MM.1S (cell line): Measurements from ENCODE around the gene NOD1.

ENCODE experiments used
- DNase-seq: peaks from one replicate; pipeline ENCODE4 v3.0.0-alpha.2; 2015
- H2AFZ ChIP-seq: fragments of 300-600 bp; sonication (generic); 2 replicates; pipeline ENCODE4 v1.6.0; 2016; ENCODE audit warnings: antibody characterized with exemption, low read length
- H3F3A ChIP-seq: fragments of 300-600 bp; sonication (generic); 2 replicates; pipeline ENCODE4 v1.6.1; 2016; ENCODE audit warnings: mild to moderate bottlenecking, antibody characterized with exemption, low read length, moderate library complexity, mixed read lengths; ENCODE audit not compliant: insufficient read depth
- H3K27ac ChIP-seq: fragments of 300-600 bp; sonication (generic); 2 replicates; pipeline ENCODE4 v1.5.1; 2016; ENCODE audit warnings: mild to moderate bottlenecking, low read length
- H3K27me3 ChIP-seq: fragments of 300-600 bp; sonication (generic); replicated peaks from 2 replicates; pipeline ENCODE4 v1.6.0; 2016; ENCODE audit warnings: low read length; ENCODE audit not compliant: insufficient read depth
- H3K36me3 ChIP-seq: fragments of 300-600 bp; sonication (generic); replicated peaks from 2 replicates; pipeline ENCODE4 v1.6.1; 2016; ENCODE audit warnings: mild to moderate bottlenecking, low read length, mixed read lengths; ENCODE audit not compliant: insufficient read depth
- H3K4me1 ChIP-seq: fragments of 300-600 bp; sonication (generic); 2 replicates; pipeline ENCODE4 v1.6.1; 2016; ENCODE audit warnings: low read length, mixed read lengths
- H3K4me2 ChIP-seq: fragments of 300-600 bp; sonication (generic); 2 replicates; pipeline ENCODE4 v1.6.0; 2016; ENCODE audit warnings: low read depth, low read length
- H3K4me3 ChIP-seq: fragments of 300-600 bp; sonication (generic); 2 replicates; pipeline ENCODE4 v1.5.1; 2016; ENCODE audit warnings: low read length, mixed read lengths
- H3K79me2 ChIP-seq: fragments of 300-600 bp; sonication (generic); 2 replicates; pipeline ENCODE4 v1.6.1; 2016; ENCODE audit warnings: mixed run types, low read length, mixed read lengths
- H3K9ac ChIP-seq: fragments of 300-600 bp; sonication (generic); 2 replicates; pipeline ENCODE4 v1.6.1; 2016; ENCODE audit warnings: low read length, mixed read lengths
- H3K9me2 ChIP-seq: fragments of 300-600 bp; sonication (generic); replicated peaks from 2 replicates; pipeline ENCODE4 v1.6.1; 2016; ENCODE audit warnings: mild to moderate bottlenecking, low read length, mixed read lengths; ENCODE audit not compliant: insufficient read depth
- H3K9me3 ChIP-seq: fragments of 300-600 bp; sonication (generic); replicated peaks from 2 replicates; pipeline ENCODE4 v1.6.1; 2016; ENCODE audit warnings: mild to moderate bottlenecking, low read length, mixed read lengths; ENCODE audit not compliant: insufficient read depth
- H4K20me1 ChIP-seq: fragments of 300-600 bp; sonication (generic); 2 replicates; pipeline ENCODE4 v1.6.1; 2016; ENCODE audit warnings: mild to moderate bottlenecking, low read length, moderate library complexity, mixed read lengths; ENCODE audit not compliant: insufficient read depth
- EZH2 ChIP-seq: fragments of 300-600 bp; sonication (generic); optimal IDR thresholded peaks from 2 replicates; pipeline ENCODE3; 2017; ENCODE audit warnings: low read depth, mild to moderate bottlenecking, antibody characterized with exemption, low read length, mixed read lengths
- EZH2phosphoT487 ChIP-seq: fragments of 300-600 bp; sonication (generic); IDR thresholded peaks from 2 replicates; pipeline ENCODE4 v1.6.1; 2018; ENCODE audit warnings: antibody characterized with exemption, low read length
- TF ChIP-seq, protein P1 (sequence below): fragments of 300-600 bp; sonication (generic); IDR thresholded peaks from 2 replicates; pipeline ENCODE4 v1.5.1; 2016; ENCODE audit warnings: antibody characterized with exemption, low read length, mixed read lengths

NOD1 gene

GRCh38 chr7:30430276-30430675 lies 48.3 kb downstream of the NOD1 start:
- Histone ChIP-seq H4K20me1 (no peaks in the 10 kb centered on the region), H3K4me3 (no peak overlapping the region), H3K27ac (no peak overlapping the region), H3K36me3 (no peaks in the 10 kb centered on the region), H3K9me2 (no peaks in the 10 kb centered on the region), H3K4me2 (peak overlapping the region; percentile 29; the same call in 1 of the 2 replicates), H3K4me1 (peaks cover 30% of the 10 kb centered on the region), H3K9ac (no peak overlapping the region), H2AFZ (no peak overlapping the region), H3K27me3 (no peaks in the 10 kb centered on the region), H3K9me3 (no peaks in the 10 kb centered on the region), H3K79me2 (no peaks in the 10 kb centered on the region), H3F3A (no peaks in the 10 kb centered on the region)
- no peak for DNase-seq
- TF ChIP-seq, protein P1, sequence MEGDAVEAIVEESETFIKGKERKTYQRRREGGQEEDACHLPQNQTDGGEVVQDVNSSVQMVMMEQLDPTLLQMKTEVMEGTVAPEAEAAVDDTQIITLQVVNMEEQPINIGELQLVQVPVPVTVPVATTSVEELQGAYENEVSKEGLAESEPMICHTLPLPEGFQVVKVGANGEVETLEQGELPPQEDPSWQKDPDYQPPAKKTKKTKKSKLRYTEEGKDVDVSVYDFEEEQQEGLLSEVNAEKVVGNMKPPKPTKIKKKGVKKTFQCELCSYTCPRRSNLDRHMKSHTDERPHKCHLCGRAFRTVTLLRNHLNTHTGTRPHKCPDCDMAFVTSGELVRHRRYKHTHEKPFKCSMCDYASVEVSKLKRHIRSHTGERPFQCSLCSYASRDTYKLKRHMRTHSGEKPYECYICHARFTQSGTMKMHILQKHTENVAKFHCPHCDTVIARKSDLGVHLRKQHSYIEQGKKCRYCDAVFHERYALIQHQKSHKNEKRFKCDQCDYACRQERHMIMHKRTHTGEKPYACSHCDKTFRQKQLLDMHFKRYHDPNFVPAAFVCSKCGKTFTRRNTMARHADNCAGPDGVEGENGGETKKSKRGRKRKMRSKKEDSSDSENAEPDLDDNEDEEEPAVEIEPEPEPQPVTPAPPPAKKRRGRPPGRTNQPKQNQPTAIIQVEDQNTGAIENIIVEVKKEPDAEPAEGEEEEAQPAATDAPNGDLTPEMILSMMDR: no peak
- no peak for TF ChIP-seq EZH2phosphoT487
- no peak for TF ChIP-seq EZH2

- no peak for DNase-seq
- Histone ChIP-seq H3F3A (no peaks in the 10 kb centered on the region), H3K27me3 (no peaks in the 10 kb centered on the region), H3K36me3 (no peaks in the 10 kb centered on the region), H3K4me1 (peaks cover 19% of the 10 kb centered on the region), H3K79me2 (no peaks in the 10 kb centered on the region), H2AFZ (no peak overlapping the region), H3K9me2 (no peaks in the 10 kb centered on the region), H3K9ac (no peak overlapping the region), H4K20me1 (no peaks in the 10 kb centered on the region), H3K9me3 (no peaks in the 10 kb centered on the region), H3K27ac (no peak overlapping the region), H3K4me3 (no peak overlapping the region), H3K4me2 (no peak overlapping the region)
- TF ChIP-seq, protein P1: no peak
- TF ChIP-seq EZH2phosphoT487 (no peak), EZH2 (no peak)
Measured at GRCh38 chr7:30429156-30429530, 49.4 kb downstream of the NOD1 start.

DNA sequence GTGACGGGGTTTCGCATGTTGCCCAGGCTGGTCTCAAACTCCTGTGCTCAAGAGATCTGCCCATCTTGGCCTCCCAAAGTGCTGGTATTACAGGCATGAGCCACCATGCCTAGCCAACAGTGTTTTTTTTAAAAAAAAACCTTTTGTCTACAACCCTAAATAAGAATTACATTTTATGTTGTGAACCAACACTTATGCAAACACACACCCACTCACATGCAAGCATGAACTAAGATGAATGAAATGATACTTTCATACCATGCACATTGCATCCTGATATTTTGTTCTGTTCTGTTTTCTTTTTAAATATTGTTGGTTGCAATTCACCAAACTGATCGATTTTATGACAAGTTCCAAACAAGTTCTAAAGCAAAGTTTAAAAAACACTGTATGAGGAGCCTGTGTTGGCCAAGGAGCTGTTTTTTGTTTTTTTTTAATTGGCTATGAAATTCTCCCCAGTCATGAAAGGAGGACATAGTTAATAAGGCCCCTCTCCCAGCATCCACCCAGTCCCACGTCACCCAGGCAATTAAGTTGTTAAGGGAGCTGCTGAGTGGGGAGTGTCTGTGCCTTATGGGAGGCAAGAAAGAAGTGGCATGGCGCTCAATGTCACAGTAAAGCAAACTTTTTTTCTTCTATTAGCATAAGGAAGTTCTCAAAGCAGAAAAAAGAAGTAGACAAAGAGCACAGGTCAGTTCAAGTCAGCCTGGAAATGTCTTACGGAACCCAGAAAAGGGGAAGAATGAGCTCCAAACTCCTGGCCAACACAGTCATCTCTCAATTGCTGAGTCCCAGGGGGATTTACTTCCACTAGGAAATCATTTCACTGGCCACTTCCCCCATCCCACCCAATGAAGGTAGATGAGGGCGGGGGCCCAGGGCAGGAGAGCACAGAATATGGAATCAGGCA lies 50.1 kb downstream of the NOD1 start:
- H3K9ac ChIP-seq: no peak overlapping the region
- no peak overlapping the region for H3K4me2 ChIP-seq
- H3K4me1 ChIP-seq: peaks cover 13% of the 10 kb centered on the region
- H3K36me3 ChIP-seq: no peaks in the 10 kb centered on the region
- H3K27ac ChIP-seq: no peak overlapping the region
- H3K79me2 ChIP-seq: no peaks in the 10 kb centered on the region
- DNase-seq: no peak
- no peaks in the 10 kb centered on the region for H3F3A ChIP-seq
- H3K4me3 ChIP-seq: no peak overlapping the region
- H3K9me3 ChIP-seq: no peaks in the 10 kb centered on the region
- no peaks in the 10 kb centered on the region for H3K27me3 ChIP-seq
- H2AFZ ChIP-seq: no peak overlapping the region
- H3K9me2 ChIP-seq: no peaks in the 10 kb centered on the region
- H4K20me1 ChIP-seq: no peaks in the 10 kb centered on the region
- TF ChIP-seq, protein P1: no peak
- TF ChIP-seq EZH2phosphoT487 (no peak), EZH2 (no peak)
